GM21367 (cell line): Measurements from ENCODE around the gene NECAB3.

Experiments
- ATAC-seq: cut with Tn5 transposase; IDR thresholded peaks from one replicate; pipeline ENCODE4 v1.9.1; 2021; ENCODE audit not compliant: unreplicated experiment

The NECAB3 gene

GRCh38 chr20:33624399-33624798, 49.8 kb downstream of the NECAB3 start:
- no peak for ATAC-seq

GRCh38 chr20:33622705-33623365, 51.4 kb downstream of the NECAB3 start:
- ATAC-seq, result no peak

GRCh38 chr20:33621717-33622400, 52.4 kb downstream of the NECAB3 start:
- ATAC-seq, result no peak

- ATAC-seq, result no peak
These were observed 62.2 kb downstream of the NECAB3 start for GRCh38 chr20:33612001-33612400.

- ATAC-seq, result no peak
These were observed 63.1 kb downstream of the NECAB3 start for GRCh38 chr20:33611106-33611505.

- no peak for ATAC-seq
These were observed 64.7 kb downstream of the NECAB3 start for GRCh38 chr20:33609504-33609903.
